HFFc6 (cell line): Measurements from ENCODE around the gene TP73. TPM values are rescaled to one million over a fixed set of nuclear protein-coding genes. Genes with fewer than 3 reads are reported as not detected.

Experiments
- DNase-seq: peaks from one replicate; pipeline ENCODE4 v3.0.0-alpha.2; 2018
- H3K27ac Mint-ChIP-seq: 2 replicates; pipeline ENCODE4 v1.8.0; 2020; ENCODE audit warnings: mild to moderate bottlenecking, mixed read lengths
- H3K27me3 Mint-ChIP-seq: 2 replicates; pipeline ENCODE4 v1.8.0; 2021; ENCODE audit warnings: mild to moderate bottlenecking, moderate library complexity, mixed read lengths; ENCODE audit not compliant: insufficient read depth
- H3K36me3 Mint-ChIP-seq: 2 replicates; pipeline ENCODE4 v1.8.0; 2021; ENCODE audit warnings: low read depth, mixed read lengths
- H3K4me1 Mint-ChIP-seq: 2 replicates; pipeline ENCODE4 v1.8.0; 2020; ENCODE audit warnings: low read depth, mixed read lengths
- H3K4me3 Mint-ChIP-seq: 2 replicates; pipeline ENCODE4 v1.8.0; 2020; ENCODE audit warnings: mild to moderate bottlenecking, moderate library complexity, mixed read lengths
- H3K9me3 Mint-ChIP-seq: 2 replicates; pipeline ENCODE4 v1.8.0; 2020; ENCODE audit warnings: mild to moderate bottlenecking, mixed read lengths
- CTCF ChIP-seq: fragments of 200-600 bp; sonication (generic); IDR thresholded peaks from 2 replicates; pipeline ENCODE4 v1.5.0; 2021; ENCODE audit warnings: antibody characterized with exemption, mild to moderate bottlenecking
- total RNA-seq, 6 experiments: library from RNA; stranded (reverse); fragmentation: NEBNext Ultra II Directional; extraction: Animal tissue kit (Norgen Biotek cat#: 25700); gene quantifications; 2 replicates in 1 of 6; 3 replicates in 5 of 6; pipeline ENCODE4 v1.2.3, GENCODE V29; 2021

Gene TP73
- total RNA-seq, 6 experiments from 2014 or later, result not detected

- Mint-ChIP-seq H3K27ac (no peak overlapping the region), H3K9me3 (no peaks in the 10 kb centered on the region), H3K4me1 (no peaks in the 10 kb centered on the region), H3K27me3 (no peaks in the 10 kb centered on the region; the same call in none of the 2 replicates), H3K4me3 (no peak overlapping the region), H3K36me3 (peaks cover 7% of the 10 kb centered on the region; the same call in 1 of the 2 replicates)
- DNase-seq, result no peak
- no peak for TF ChIP-seq CTCF
Measured at GRCh38 chr1:3634059-3634800, 18.1 kb upstream of the TP73 start.

GRCh38 chr1:3636080-3636479, 16.2 kb upstream of the TP73 start:
- DNase-seq, result no peak
- no peak for TF ChIP-seq CTCF
- Mint-ChIP-seq H3K27me3 (no peaks in the 10 kb centered on the region), H3K9me3 (no peaks in the 10 kb centered on the region), H3K4me3 (no peak overlapping the region), H3K36me3 (peaks cover 7% of the 10 kb centered on the region; the same call in 1 of the 2 replicates), H3K27ac (no peak overlapping the region), H3K4me1 (no peaks in the 10 kb centered on the region)

- Mint-ChIP-seq H3K4me1 (no peaks in the 10 kb centered on the region), H3K36me3 (peaks cover 7% of the 10 kb centered on the region; the same call in 1 of the 2 replicates), H3K27ac (no peak overlapping the region), H3K4me3 (no peak overlapping the region), H3K9me3 (no peaks in the 10 kb centered on the region), H3K27me3 (no peaks in the 10 kb centered on the region)
- TF ChIP-seq CTCF, result no peak
- DNase-seq, result no peak
Measured at GRCh38 chr1:3636531-3636930, 15.8 kb upstream of the TP73 start.

GRCh38 chr1:3638027-3638426, 14.3 kb upstream of the TP73 start:
- Mint-ChIP-seq H3K27ac (no peak overlapping the region), H3K36me3 (peaks cover 7% of the 10 kb centered on the region; the same call in 1 of the 2 replicates), H3K27me3 (no peaks in the 10 kb centered on the region), H3K4me3 (no peak overlapping the region), H3K9me3 (no peaks in the 10 kb centered on the region), H3K4me1 (no peaks in the 10 kb centered on the region)
- no peak for TF ChIP-seq CTCF
- no peak for DNase-seq

- no peaks in the 10 kb centered on the region for H3K4me1 Mint-ChIP-seq
- peaks cover 7% of the 10 kb centered on the region; the same call in 1 of the 2 replicates for H3K36me3 Mint-ChIP-seq
- no peak for TF ChIP-seq CTCF
- H3K9me3 Mint-ChIP-seq, result no peaks in the 10 kb centered on the region
- no peak overlapping the region for H3K27ac Mint-ChIP-seq
- H3K27me3 Mint-ChIP-seq, result no peaks in the 10 kb centered on the region
- no peak overlapping the region for H3K4me3 Mint-ChIP-seq
- no peak for DNase-seq
Measured at GRCh38 chr1:3638676-3639075, 13.6 kb upstream of the TP73 start.
